Measurements from ENCODE around the gene MAT2A. TPM values are rescaled to one million over a fixed set of nuclear protein-coding genes. Genes with fewer than 3 reads are reported as not detected.

MAT2A gene
- total RNA-seq, 1 donor from 2014 or later, result 281 TPM

- H3K36me3 Mint-ChIP-seq (ENCODE audit: insufficient read depth), result no peaks in the 10 kb centered on the region
- H3K4me1 Mint-ChIP-seq (ENCODE audit: low read depth), result peaks cover 14% of the 10 kb centered on the region
- no peak for DNase-seq (ENCODE audit: low spot score, unreplicated experiment)
- no peak overlapping the region for H3K4me3 Mint-ChIP-seq (ENCODE audit: low read depth)
- no peak overlapping the region for H3K27ac Mint-ChIP-seq
- TF ChIP-seq CTCF (IDR thresholded peaks at IDR 0.05; ENCODE audit: unreplicated experiment), result no peak
- no peaks in the 10 kb centered on the region for H3K27me3 Mint-ChIP-seq
- H3K9me3 Mint-ChIP-seq (ENCODE audit: low read depth), result no peaks in the 10 kb centered on the region
Observed at GRCh38 chr2:85534099-85534498, 4.9 kb upstream of the MAT2A start.

GRCh38 chr2:85534881-85535280 is 4.1 kb upstream of the MAT2A start:
- TF ChIP-seq CTCF (IDR thresholded peaks at IDR 0.05; ENCODE audit: unreplicated experiment), result no peak
- Mint-ChIP-seq H3K36me3 (ENCODE audit: insufficient read depth) (no peaks in the 10 kb centered on the region), H3K4me3 (ENCODE audit: low read depth) (no peak overlapping the region), H3K27me3 (no peaks in the 10 kb centered on the region), H3K4me1 (ENCODE audit: low read depth) (peaks cover 14% of the 10 kb centered on the region), H3K9me3 (ENCODE audit: low read depth) (no peaks in the 10 kb centered on the region), H3K27ac (peak overlapping the region; percentile 13)
- no peak for DNase-seq (ENCODE audit: low spot score, unreplicated experiment)

- Mint-ChIP-seq H3K9me3 (ENCODE audit: low read depth) (no peaks in the 10 kb centered on the region), H3K4me1 (ENCODE audit: low read depth) (peaks cover 26% of the 10 kb centered on the region), H3K27me3 (no peaks in the 10 kb centered on the region), H3K4me3 (ENCODE audit: low read depth) (no peak overlapping the region), H3K36me3 (ENCODE audit: insufficient read depth) (peaks cover 7% of the 10 kb centered on the region), H3K27ac (peak overlapping the region; percentile 82)
- DNase-seq (ENCODE audit: low spot score, unreplicated experiment), result no peak
- TF ChIP-seq CTCF (IDR thresholded peaks at IDR 0.05; ENCODE audit: unreplicated experiment), result no peak
Observed at GRCh38 chr2:85536479-85536878, 2.5 kb upstream of the MAT2A start.

- peak overlapping the region; percentile 93 for H3K4me3 Mint-ChIP-seq (ENCODE audit: low read depth)
- H3K27me3 Mint-ChIP-seq, result no peaks in the 10 kb centered on the region
- TF ChIP-seq CTCF (IDR thresholded peaks at IDR 0.05; ENCODE audit: unreplicated experiment), result no peak
- H3K9me3 Mint-ChIP-seq (ENCODE audit: low read depth), result no peaks in the 10 kb centered on the region
- peaks cover 21% of the 10 kb centered on the region for H3K36me3 Mint-ChIP-seq (ENCODE audit: insufficient read depth)
- peak overlapping the region; percentile 100 for H3K27ac Mint-ChIP-seq
- DNase-seq (ENCODE audit: low spot score, unreplicated experiment), result peak; percentile 41
- peaks cover 39% of the 10 kb centered on the region for H3K4me1 Mint-ChIP-seq (ENCODE audit: low read depth)
Observed at GRCh38 chr2:85537600-85538506, 1.1 kb upstream of the MAT2A start.

GRCh38 chr2:85539361-85540132 is 579 bp downstream of the MAT2A start:
- H3K9me3 Mint-ChIP-seq (ENCODE audit: low read depth), result no peaks in the 10 kb centered on the region
- peaks cover 44% of the 10 kb centered on the region for H3K4me1 Mint-ChIP-seq (ENCODE audit: low read depth)
- H3K27me3 Mint-ChIP-seq, result no peaks in the 10 kb centered on the region
- TF ChIP-seq CTCF (IDR thresholded peaks at IDR 0.05; ENCODE audit: unreplicated experiment), result no peak
- H3K27ac Mint-ChIP-seq, result peak overlapping the region; percentile 100
- H3K36me3 Mint-ChIP-seq (ENCODE audit: insufficient read depth), result peaks cover 31% of the 10 kb centered on the region
- peak; percentile 44 for DNase-seq (ENCODE audit: low spot score, unreplicated experiment)
- peak overlapping the region; percentile 93 for H3K4me3 Mint-ChIP-seq (ENCODE audit: low read depth)
